HEK293T (cell line): ENCODE measurements around the gene SLC16A12.

ENCODE experiments used
- CTCF ChIA-PET: fragments of 350-600 bp; formaldehyde crosslinking; extraction: SDS; loops from one replicate; lab custom pipeline; 2021; ENCODE audit warnings: antibody characterized with exemption, inconsistent platforms; lab: Yijun Ruan, JAX
- POLR2A ChIA-PET: fragments of 350-600 bp; formaldehyde crosslinking; extraction: SDS; loops from one replicate; lab custom pipeline; 2020; ENCODE audit warnings: antibody characterized with exemption, inconsistent platforms; lab: Yijun Ruan, JAX
- DNase-seq: peaks from one replicate; pipeline ENCODE4 v3.0.0; 2012; ENCODE audit warnings: mixed read lengths; ENCODE audit errors: extremely low spot score
- ARNT ChIP-seq: fragments of 450-650 bp; IDR thresholded peaks from 2 replicates; pipeline ENCODE4 v1.6.1; 2017; ENCODE audit warnings: mild to moderate bottlenecking
- BHLHE40 ChIP-seq: fragments of 450-650 bp; IDR thresholded peaks from 2 replicates; pipeline ENCODE4 v1.6.1; 2016; ENCODE audit warnings: mild to moderate bottlenecking, moderate library complexity, borderline replicate concordance
- CTBP1 ChIP-seq: fragments of 450-650 bp; IDR thresholded peaks from 2 replicates; pipeline ENCODE4 v1.6.1; 2016; ENCODE audit warnings: borderline replicate concordance
- ELF4 ChIP-seq: fragments of 450-650 bp; IDR thresholded peaks from 2 replicates; pipeline ENCODE4 v1.6.1; 2017; ENCODE audit warnings: antibody characterized with exemption
- FOXA1 ChIP-seq: fragments of 450-650 bp; IDR thresholded peaks from 2 replicates; pipeline ENCODE4 v1.6.1; 2016; ENCODE audit warnings: mild to moderate bottlenecking
- FOXK2 ChIP-seq: fragments of 450-650 bp; IDR thresholded peaks from 2 replicates; pipeline ENCODE4 v1.6.1; 2016; ENCODE audit warnings: mild to moderate bottlenecking
- FOXM1 ChIP-seq: fragments of 450-650 bp; IDR thresholded peaks from 2 replicates; pipeline ENCODE4 v1.6.1; 2017; ENCODE audit warnings: mild to moderate bottlenecking, borderline replicate concordance
- HDGF ChIP-seq: fragments of 450-650 bp; IDR thresholded peaks from 2 replicates; pipeline ENCODE4 v1.6.1; 2017; ENCODE audit warnings: antibody characterized with exemption, borderline replicate concordance
- L3MBTL2 ChIP-seq: fragments of 450-650 bp; conservative IDR thresholded peaks from 2 replicates; pipeline ENCODE4 v1.6.1; 2016; ENCODE audit warnings: mild to moderate bottlenecking
- LEF1 ChIP-seq: fragments of 450-650 bp; IDR thresholded peaks from 2 replicates; pipeline ENCODE4 v1.6.1; 2017; ENCODE audit warnings: mild to moderate bottlenecking, borderline replicate concordance
- NFRKB ChIP-seq: fragments of 450-650 bp; IDR thresholded peaks from 2 replicates; pipeline ENCODE4 v1.6.1; 2016; ENCODE audit warnings: mild to moderate bottlenecking, moderate library complexity
- PKNOX1 ChIP-seq: fragments of 450-650 bp; IDR thresholded peaks from 2 replicates; pipeline ENCODE4 v1.6.1; 2016
- SP1 ChIP-seq: fragments of 450-650 bp; IDR thresholded peaks from 2 replicates; pipeline ENCODE4 v1.6.1; 2017
- SUZ12 ChIP-seq: fragments of 450-650 bp; IDR thresholded peaks from 2 replicates; pipeline ENCODE4 v1.6.1; 2016; ENCODE audit warnings: mild to moderate bottlenecking
- TARDBP ChIP-seq: fragments of 450-650 bp; IDR thresholded peaks from 2 replicates; pipeline ENCODE4 v1.6.1; 2016
- ZNF384 ChIP-seq: fragments of 450-650 bp; IDR thresholded peaks from 2 replicates; pipeline ENCODE4 v1.6.1; 2016

SLC16A12 gene

GRCh38 chr10:89518876-89519842, 16.2 kb downstream of the SLC16A12 start:
- POLR2A ChIA-PET, result no interaction called here
- no peak for DNase-seq
- no peak for TF ChIP-seq NFRKB
- TF ChIP-seq TARDBP, result no peak
- no peak for TF ChIP-seq FOXK2
- no peak for TF ChIP-seq HDGF
- TF ChIP-seq BHLHE40, result no peak
- TF ChIP-seq CTBP1, result no peak
- TF ChIP-seq ZNF384, result no peak
- TF ChIP-seq ELF4, result no peak
- no peak for TF ChIP-seq FOXM1
- TF ChIP-seq SUZ12, result no peak
- no peak for TF ChIP-seq LEF1
- TF ChIP-seq FOXA1, result no peak
- TF ChIP-seq L3MBTL2, result no peak
- no peak for TF ChIP-seq ARNT
- no peak for TF ChIP-seq SP1
- no peak for TF ChIP-seq PKNOX1
- CTCF ChIA-PET, result no interaction called here

- TF ChIP-seq PKNOX1 (no peak), ARNT (no peak), LEF1 (no peak), FOXK2 (no peak), L3MBTL2 (no peak)
- ChIA-PET CTCF (no interaction called here), POLR2A (interaction anchor here (0.6 to 1.0 kb wide), 2 partner anchors 126 to 183 kb away, joined by 3 read pairs; partner anchors contain the start of gene KIF20B)
- DNase-seq, result no peak
Measured at GRCh38 chr10:89518108-89518507, 17.3 kb downstream of the SLC16A12 start.

- CTCF ChIA-PET, result no interaction called here
- POLR2A ChIA-PET, result no interaction called here
- TF ChIP-seq SUZ12 (no peak), PKNOX1 (no peak), FOXM1 (no peak), ELF4 (no peak), SP1 (no peak), FOXA1 (no peak), L3MBTL2 (no peak), FOXK2 (no peak), ZNF384 (no peak), HDGF (no peak), NFRKB (no peak), TARDBP (no peak), ARNT (no peak), CTBP1 (no peak), BHLHE40 (no peak), LEF1 (no peak)
- DNase-seq, result no peak
Measured at GRCh38 chr10:89516149-89516832, 19.1 kb downstream of the SLC16A12 start.

GRCh38 chr10:89515031-89515841, 20.2 kb downstream of the SLC16A12 start:
- DNase-seq, result no peak
- CTCF ChIA-PET, result interaction anchor here (0.6 kb wide), 1 partner anchor 48 kb away, joined by 3 read pairs; no protein-coding TSS in a partner anchor
- TF ChIP-seq SUZ12 (no peak), SP1 (no peak), L3MBTL2 (no peak), LEF1 (no peak), NFRKB (no peak), HDGF (no peak), TARDBP (no peak), ELF4 (no peak), BHLHE40 (no peak), FOXA1 (no peak), CTBP1 (no peak), ZNF384 (no peak), ARNT (no peak), FOXK2 (no peak), FOXM1 (no peak), PKNOX1 (no peak)
- POLR2A ChIA-PET, result no interaction called here

- no peak for DNase-seq
- CTCF ChIA-PET, result no interaction called here
- POLR2A ChIA-PET, result no interaction called here
- TF ChIP-seq PKNOX1, result no peak
- no peak for TF ChIP-seq ELF4
- TF ChIP-seq SP1, result no peak
- TF ChIP-seq FOXK2, result no peak
Measured at GRCh38 chr10:89513206-89513605, 22.2 kb downstream of the SLC16A12 start.
